AG04450 (cell line): ENCODE results near the gene LTBP4. TPM values are rescaled to one million over a fixed set of nuclear protein-coding genes. Genes with fewer than 3 reads are reported as not detected.

Experiments used
- CTCF ChIA-PET: fragments of 300-600, 350-600 bp; formaldehyde crosslinking; extraction: SDS; loops from one replicate; lab custom pipeline; 2022; ENCODE audit warnings: antibody characterized with exemption, inconsistent platforms; lab: Charles Lee
- POLR2A ChIA-PET: fragments of 350-600 bp; formaldehyde crosslinking; extraction: SDS; loops from one replicate; lab custom pipeline; 2021; ENCODE audit warnings: antibody characterized with exemption, inconsistent platforms; lab: Yijun Ruan, JAX
- DNase-seq: peaks from one replicate; pipeline ENCODE4 v3.0.0-alpha.2; 2011; ENCODE audit warnings: low read depth, low spot score
- H3K27ac ChIP-seq: one replicate; pipeline ENCODE4 v1.5.1; 2012; ENCODE audit warnings: low read depth, low read length, control low read depth
- H3K27me3 ChIP-seq: one replicate; pipeline ENCODE4 v1.6.0; 2012; ENCODE audit warnings: low read length; ENCODE audit not compliant: control insufficient read depth, insufficient read depth
- H3K4me3 ChIP-seq: 2 replicates; pipeline ENCODE4 v1.5.1; 2011; ENCODE audit warnings: mild to moderate bottlenecking, low read depth, low read length, control low read depth
- H3K9me3 ChIP-seq: 2 replicates; pipeline ENCODE4 v1.5.1; 2012; ENCODE audit warnings: low read length; ENCODE audit not compliant: control insufficient read depth, insufficient read depth
- CTCF ChIP-seq: IDR thresholded peaks from 2 replicates; pipeline ENCODE4 v1.5.1; 2011; ENCODE audit warnings: low read depth, low read length, control low read depth, inconsistent platforms
- polyA plus RNA-seq: library from polyadenylated mRNA; depleted of rRNA; stranded (reverse); fragments of >200 nt; gene quantifications from 2 replicates; pipeline ENCODE4 v1.2.3, GENCODE V29; 2011

The LTBP4 gene
- polyA plus RNA-seq, 1 experiment = 41.3 TPM

GRCh38 chr19:40582467-40582866, 18.7 kb upstream of the LTBP4 start:
- POLR2A ChIA-PET = no interaction called here
- DNase-seq = no peak
- CTCF ChIA-PET = interaction anchor here (1.0 kb wide), 1 partner anchor 277 kb away, joined by 3 read pairs; no protein-coding TSS in a partner anchor
- Histone ChIP-seq H3K27ac (no peak overlapping the region), H3K4me3 (no peak overlapping the region), H3K27me3 (no peaks in the 10 kb centered on the region), H3K9me3 (no peaks in the 10 kb centered on the region; the same call in 1 of the 2 replicates)
- no peak for TF ChIP-seq CTCF

GRCh38 chr19:40583283-40583682, 17.9 kb upstream of the LTBP4 start:
- H3K27me3 ChIP-seq = no peaks in the 10 kb centered on the region
- CTCF ChIA-PET = interaction anchor here (1.6 kb wide), 1 partner anchor 43 kb away, joined by 6 read pairs; no protein-coding TSS in a partner anchor
- POLR2A ChIA-PET = no interaction called here
- TF ChIP-seq CTCF = no peak
- H3K9me3 ChIP-seq = no peaks in the 10 kb centered on the region; the same call in none of the 2 replicates
- no peak overlapping the region for H3K27ac ChIP-seq
- H3K4me3 ChIP-seq = no peak overlapping the region
- no peak for DNase-seq

GRCh38 chr19:40584007-40584406, 17.2 kb upstream of the LTBP4 start:
- CTCF ChIA-PET = interaction anchor here (0.8 to 1.6 kb wide), 2 partner anchors 43 to 51 kb away, joined by 4 to 6 read pairs; no protein-coding TSS in a partner anchor
- H3K4me3 ChIP-seq = no peak overlapping the region
- POLR2A ChIA-PET = no interaction called here
- H3K27ac ChIP-seq = no peak overlapping the region
- H3K27me3 ChIP-seq = no peaks in the 10 kb centered on the region
- no peak for DNase-seq
- TF ChIP-seq CTCF = peak; percentile 47
- H3K9me3 ChIP-seq = no peaks in the 10 kb centered on the region; the same call in none of the 2 replicates

- TF ChIP-seq CTCF = no peak
- no peak overlapping the region for H3K4me3 ChIP-seq
- no peaks in the 10 kb centered on the region for H3K27me3 ChIP-seq
- ChIA-PET CTCF (interaction anchor here (0.7 to 1.5 kb wide), 2 partner anchors 50 to 60 kb away, joined by 3 read pairs; no protein-coding TSS in a partner anchor), POLR2A (interaction anchor here (0.6 to 1.6 kb wide), 3 partner anchors 9 to 54 kb away, joined by 3 to 8 read pairs (median 5); no protein-coding TSS in a partner anchor)
- peak overlapping the region; percentile 31 for H3K27ac ChIP-seq
- H3K9me3 ChIP-seq = no peaks in the 10 kb centered on the region; the same call in none of the 2 replicates
- no peak for DNase-seq
Observed at GRCh38 chr19:40585241-40585981, 15.8 kb upstream of the LTBP4 start.

GRCh38 chr19:40585982-40586422, 15.2 kb upstream of the LTBP4 start:
- CTCF ChIA-PET = interaction anchor here (0.7 to 1.5 kb wide), 4 partner anchors 37 to 1711 kb away, joined by 3 to 4 read pairs (median 3); no protein-coding TSS in a partner anchor
- no peaks in the 10 kb centered on the region; the same call in none of the 2 replicates for H3K9me3 ChIP-seq

More at GRCh38 chr19:40585982-40586422, 15.2 kb upstream of the LTBP4 start:
- Histone ChIP-seq H3K27me3 (no peaks in the 10 kb centered on the region), H3K4me3 (no peak overlapping the region), H3K27ac (no peak overlapping the region)
- POLR2A ChIA-PET = interaction anchor here (0.6 to 1.6 kb wide), 2 partner anchors 9 to 15 kb away, joined by 3 to 8 read pairs; no protein-coding TSS in a partner anchor
- TF ChIP-seq CTCF = no peak
- no peak for DNase-seq
